ENCODE results near the gene CDH13.

The CDH13 gene

DNA sequence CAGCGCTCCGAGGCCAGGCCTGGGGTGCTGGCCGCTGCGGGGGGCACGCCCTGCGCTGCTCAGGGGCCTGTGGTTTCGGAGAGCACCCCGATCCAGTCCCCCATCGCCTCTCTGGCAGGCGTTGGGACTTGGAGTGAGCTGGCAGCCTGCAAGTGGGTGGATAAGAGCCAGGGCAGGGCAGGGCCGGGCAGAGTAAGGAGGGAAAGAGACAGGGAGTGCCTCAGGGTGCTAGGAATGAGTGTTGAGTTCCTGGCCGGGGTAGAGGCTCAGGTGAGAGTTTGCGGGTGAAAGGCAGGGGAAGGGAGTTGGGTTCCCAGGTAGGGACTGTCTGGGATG is 1.3 kb downstream of the CDH13 start:
- DNase-seq (ENCODE audit: low read depth in 2 of 2): no peak

- no peak for DNase-seq (ENCODE audit: low read depth in 2 of 2)
Measured at GRCh38 chr16:82628711-82629110, 1.9 kb downstream of the CDH13 start.

DNA sequence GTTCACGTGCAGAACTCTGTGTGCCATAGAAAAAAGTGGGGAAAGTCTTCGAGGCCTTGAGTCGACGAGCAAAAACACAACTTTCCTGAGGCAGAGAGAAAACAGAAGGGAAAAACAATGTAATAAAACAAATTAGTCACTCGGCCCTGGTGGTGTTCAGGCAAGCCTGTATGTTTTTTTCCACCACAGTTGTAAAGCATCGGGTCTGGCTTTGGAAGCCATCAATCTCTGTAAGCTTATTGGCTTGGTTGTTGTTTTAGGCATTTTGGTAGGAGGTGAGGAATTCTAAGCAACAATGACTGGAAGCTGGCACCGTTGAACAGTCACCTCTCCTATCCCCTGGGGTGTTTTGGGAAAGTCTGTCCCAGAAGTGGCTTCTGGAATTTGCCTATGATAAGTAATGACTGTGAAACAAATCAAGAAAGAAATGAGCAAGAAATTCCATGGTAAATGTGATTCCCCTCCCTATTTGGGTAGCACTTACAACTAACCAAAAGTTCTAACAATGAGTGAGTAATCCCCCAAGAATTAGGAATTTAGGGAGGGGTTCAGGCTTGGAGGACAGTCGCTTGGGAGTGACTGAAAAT is 2.8 kb downstream of the CDH13 start:
- no peak for DNase-seq (ENCODE audit: low read depth in 2 of 2)

DNA sequence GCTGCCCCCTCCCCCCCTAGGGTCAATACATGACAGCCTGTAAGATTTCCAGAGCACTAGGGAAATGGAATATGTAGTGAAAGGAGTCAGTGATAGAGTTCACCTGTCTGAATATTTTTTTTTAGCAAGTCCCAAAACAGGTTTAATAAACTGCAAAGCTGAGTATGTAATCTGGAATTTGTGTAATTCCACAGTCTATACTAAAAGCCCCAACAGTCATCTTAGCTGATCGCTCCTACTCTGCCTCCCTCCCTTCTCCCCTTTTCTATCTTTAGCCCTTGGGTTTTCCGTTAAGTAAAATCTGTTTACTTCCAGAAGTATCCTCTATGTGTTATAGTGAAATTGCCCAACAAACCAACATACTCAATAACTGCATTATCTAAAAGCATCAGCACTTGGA is 3.5 kb downstream of the CDH13 start:
- no peak for DNase-seq (ENCODE audit: low read depth in 2 of 2)

DNA sequence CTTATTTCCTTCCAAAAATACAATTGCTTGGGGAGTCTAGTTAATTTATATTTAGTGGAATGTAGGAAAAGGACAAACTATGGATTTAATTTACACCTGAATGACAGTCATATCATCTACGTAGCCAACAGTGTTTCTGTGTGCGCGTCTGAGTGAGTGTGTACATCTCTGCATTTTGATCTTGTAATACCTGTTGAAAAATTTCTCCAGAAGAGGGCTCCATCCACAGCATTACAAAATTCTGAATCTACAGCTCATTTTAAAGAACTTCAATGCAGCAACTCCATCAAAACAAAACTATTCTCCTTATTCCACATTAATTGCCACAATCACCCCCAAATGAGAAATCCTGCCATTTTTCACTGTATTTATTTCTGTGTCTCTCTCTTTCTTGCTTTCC is 3.9 kb downstream of the CDH13 start:
- no peak for DNase-seq (ENCODE audit: low read depth in 2 of 2)

- no peak for DNase-seq (ENCODE audit: low read depth in 2 of 2)
Measured at GRCh38 chr16:82631701-82632685, 5.2 kb downstream of the CDH13 start.

DNA sequence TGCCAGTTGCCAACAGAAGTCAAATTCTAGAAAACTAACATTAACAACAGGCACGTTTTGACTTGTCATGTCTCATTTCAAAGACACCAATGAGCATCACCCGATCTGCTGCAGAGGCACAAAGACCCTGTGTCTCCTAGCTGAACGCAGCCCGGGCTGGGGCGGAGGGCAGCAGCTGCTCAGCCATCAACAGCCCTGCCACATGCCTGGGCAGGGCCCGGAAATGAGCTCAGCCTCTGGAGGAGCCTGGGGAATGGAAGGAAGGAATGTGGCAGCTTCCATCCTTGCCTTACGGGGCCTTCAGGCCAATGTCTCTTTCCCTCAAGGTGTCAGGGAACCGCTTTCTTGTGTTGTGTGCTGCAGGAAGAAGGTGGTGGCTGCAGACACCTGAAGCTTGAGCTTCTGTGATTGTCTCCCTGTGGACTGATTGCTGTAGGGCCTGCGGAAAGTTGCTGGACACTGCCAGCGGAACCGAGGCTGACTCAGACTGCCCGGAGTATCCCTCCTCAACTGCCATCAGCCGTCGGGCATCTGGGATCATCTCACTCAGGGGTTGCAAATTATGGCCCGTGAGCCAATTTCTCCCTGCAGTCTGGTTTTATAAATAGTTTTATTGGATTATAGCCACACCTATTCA is 7.3 kb downstream of the CDH13 start:
- no peak for DNase-seq (ENCODE audit: low read depth in 2 of 2)

GRCh38 chr16:82634955-82635610 is 8.3 kb downstream of the CDH13 start:
- DNase-seq (ENCODE audit: low read depth in 2 of 2): no peak

DNA sequence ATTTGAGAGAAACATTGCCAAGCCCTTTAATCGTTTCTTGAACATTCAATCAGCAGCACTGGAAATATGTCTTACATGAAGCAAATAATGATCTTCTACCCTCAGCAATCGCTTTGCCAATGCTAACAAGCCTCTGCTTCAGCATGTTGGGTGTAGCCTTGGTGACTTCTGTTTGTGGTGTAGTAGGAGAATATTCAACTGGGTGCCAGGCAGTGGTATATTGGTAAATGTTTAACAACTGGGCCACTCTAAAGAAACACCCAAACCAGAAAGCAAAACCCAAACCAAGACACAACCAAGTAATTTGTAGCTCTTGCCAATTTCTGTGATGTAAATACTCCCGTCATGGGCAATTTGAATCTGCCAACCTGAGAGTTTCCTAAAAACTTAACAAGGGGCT is 9.7 kb downstream of the CDH13 start:
- DNase-seq (ENCODE audit: low read depth in 2 of 2): no peak

GRCh38 chr16:82636958-82637357 is 10.2 kb downstream of the CDH13 start:
- DNase-seq (ENCODE audit: low read depth in 2 of 2): no peak

DNA sequence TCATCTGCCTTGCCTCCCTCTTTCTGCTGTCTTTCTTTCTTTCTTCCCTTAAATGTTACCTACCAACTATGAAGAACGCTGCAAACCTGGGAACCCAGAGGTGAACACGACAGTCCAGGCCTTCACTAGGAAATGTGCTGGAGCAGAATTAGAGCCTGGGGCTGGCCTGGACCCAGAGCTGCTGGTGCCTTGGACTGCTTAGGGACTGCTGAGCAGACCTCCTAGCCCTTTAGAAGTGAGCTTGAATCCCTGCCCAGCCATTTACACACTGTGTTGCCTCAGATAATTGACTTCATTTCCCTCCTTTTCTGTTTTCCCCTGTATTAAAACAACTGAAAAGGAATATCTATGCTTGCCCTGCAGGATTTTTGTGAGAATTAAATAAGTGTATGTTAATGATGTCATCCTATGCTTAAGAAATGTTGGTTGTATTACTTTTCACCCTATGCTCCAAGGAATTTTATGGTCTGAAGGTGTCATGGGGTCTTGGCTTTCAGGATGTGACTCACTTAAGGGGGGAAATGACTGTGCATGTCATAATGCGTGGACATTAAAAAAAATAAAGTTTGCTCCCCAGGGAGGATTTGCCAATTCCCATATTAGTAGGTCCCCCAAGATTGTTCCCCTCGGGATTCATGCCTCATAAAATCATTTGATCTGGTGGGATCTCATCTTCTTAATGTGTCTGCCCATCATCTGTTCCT is 11.5 kb downstream of the CDH13 start:
- no peak for DNase-seq (ENCODE audit: low read depth in 2 of 2)

- DNase-seq (ENCODE audit: low read depth in 2 of 2): no peak
Measured at GRCh38 chr16:82639263-82639662, 12.5 kb downstream of the CDH13 start.

DNA sequence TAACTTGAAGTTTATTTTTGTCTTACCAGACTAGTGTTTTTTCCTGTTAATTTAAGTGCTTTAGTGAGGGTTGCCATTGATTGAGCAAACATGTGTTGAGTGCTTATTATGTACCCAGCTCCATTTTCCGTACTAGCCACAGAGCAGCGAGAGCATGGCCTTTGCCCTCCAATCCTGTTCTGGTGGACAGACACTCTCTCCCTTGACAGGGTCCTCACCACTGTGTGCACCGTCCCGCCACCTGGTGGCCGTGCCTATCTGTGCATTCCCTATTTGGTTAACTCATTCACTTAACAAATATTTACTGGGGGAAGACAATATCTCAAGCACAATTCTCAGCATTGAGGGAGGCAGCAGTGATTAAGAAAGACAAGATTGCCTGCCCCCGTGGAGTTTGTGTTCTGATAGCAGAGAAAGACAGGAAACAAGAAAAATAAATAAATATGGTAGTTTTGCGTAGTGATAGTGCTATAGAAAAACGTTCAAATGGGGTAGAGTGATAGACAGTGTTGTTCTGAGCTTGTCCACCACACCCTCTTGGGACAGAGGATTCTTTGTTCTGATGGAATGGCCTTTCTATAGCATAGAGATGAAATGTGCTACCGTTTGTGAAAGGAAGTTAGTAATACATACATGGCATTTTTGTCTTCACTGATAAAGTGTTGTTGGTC is 13.0 kb downstream of the CDH13 start:
- peak; percentile 2 to 51 for DNase-seq (ENCODE audit: low read depth in 2 of 2)

DNA sequence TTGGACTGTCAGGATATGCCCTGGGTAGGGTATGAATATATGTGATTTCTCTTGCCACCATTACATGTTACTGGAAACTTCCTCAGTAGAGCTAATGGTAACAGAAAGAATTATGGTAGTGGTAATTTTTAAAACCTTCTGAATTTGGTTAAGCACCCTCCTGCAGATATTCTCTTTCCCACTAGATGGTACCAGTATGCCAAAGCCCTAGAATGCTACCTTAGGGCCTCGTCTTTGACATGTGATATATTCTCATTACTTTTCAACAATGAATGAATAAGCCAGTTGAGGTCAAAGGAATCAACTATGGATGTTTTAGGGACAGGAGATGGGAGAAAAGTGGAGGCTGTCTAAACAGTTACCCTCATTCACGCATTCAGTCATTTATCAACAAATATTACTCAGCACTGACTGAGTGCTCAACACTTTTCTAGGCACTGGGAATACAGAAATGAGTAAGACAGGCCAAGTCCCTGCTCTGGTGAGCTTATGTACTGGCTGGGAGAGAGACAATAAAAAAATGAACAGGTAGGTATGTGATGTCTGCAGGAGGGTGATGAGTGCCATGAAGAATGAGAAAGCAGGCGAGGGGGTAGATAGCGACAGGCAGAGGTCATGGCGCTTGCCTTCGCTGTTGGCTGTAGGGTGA is 14.7 kb downstream of the CDH13 start:
- DNase-seq (ENCODE audit: low read depth in 2 of 2): no peak

DNA sequence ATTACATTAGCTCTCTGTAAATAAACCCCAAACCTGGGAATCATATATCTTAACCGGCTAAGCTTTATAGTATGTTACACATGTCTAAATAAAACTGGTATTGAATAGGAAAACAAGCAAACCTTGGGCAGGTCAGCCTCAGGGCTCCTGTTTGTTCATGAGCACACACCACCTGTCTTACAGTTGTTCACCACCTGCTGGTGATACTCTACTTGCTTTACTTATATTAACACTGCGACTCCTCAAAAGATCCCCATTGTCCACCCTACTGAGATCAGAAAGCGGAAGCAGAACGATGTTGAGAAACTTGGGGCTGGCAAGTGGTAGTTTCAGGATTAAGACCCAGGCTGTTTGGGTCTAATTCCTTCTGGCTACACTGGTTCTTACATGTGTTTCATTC is 16.4 kb downstream of the CDH13 start:
- DNase-seq (ENCODE audit: low read depth in 2 of 2): no peak

DNA sequence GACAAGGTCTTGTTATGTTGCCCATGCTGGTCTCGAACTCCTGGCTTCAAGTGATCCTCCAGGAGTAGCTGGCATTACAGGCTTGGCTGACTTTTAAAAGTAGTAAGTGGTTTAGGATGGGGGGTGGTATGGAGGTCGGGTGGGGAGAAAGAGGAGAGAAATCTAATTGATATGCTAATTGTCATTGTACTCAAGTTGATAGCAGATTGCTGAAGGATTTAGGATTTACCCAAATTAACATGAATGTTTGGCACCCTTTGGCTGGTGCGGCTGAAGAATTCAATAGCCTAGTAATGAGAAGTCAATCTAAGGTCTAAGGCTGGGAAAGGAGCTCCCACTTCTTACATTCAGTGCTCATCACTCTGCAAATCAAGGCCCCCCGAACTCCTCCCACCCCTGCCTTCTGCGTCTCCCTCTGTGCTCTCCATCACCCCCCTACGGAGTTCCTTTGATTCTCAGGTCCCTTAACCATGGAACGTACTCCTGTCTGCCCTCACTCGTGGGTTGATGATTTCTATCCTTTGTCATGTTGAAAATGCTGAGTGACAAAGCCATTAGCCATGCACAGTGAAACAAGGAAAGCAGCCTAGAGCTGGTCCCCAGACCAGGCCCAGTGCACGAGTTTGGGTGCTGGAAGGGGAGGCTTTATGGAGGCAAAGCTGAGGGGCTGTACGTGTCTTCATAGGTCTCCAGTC is 17.3 kb downstream of the CDH13 start:
- DNase-seq (ENCODE audit: low read depth in 2 of 2): no peak

DNA sequence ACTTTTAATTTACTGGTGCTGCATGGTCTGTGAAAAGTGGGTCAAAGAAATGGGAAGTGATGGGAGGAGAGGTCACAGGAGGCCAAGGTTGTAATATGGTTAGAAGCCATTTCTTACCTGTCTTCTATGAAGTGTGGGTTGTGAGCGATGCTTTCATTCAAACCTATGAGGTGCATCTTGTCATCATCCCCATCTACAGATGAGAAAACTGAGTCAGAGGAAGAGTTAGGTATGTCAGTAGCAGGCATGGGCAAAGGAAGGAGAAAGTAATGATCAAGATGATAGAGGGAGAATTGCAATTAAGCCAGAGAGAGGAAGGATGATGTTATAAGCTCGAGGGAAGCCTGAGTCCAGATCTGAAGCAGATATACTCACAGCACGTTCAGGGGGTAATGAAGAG is 19.7 kb downstream of the CDH13 start:
- no peak for DNase-seq (ENCODE audit: low read depth in 2 of 2)

DNA sequence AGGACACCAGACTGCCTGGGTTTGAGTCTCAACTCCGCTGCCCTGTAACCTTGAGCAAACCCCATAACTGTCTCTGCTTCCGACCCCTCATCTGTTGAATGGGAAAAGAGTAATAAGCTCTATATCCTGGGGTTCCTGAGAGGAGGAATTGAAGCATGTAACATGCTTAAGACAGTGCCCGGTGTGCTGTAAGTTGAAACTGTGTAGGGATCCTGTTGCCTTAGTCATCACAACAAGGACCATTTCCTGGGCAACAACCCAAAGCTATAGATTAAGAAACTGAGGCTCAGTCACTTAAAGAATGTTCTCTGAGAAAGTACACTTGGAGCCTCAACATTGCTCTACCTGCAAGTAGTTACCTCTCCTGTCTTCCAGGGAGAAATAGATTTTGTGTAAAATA is 23.0 kb downstream of the CDH13 start:
- no peak for DNase-seq (ENCODE audit: low read depth in 2 of 2)

GRCh38 chr16:82650804-82651203 is 24.0 kb downstream of the CDH13 start:
- DNase-seq (ENCODE audit: low read depth in 2 of 2): no peak
